ENCODE measurements around the gene C5orf15.
"Not testable (repeated sequence)": the region's sequence is repeated elsewhere in the genome, so short reads cannot be mapped to it uniquely, and the experiment has no call there.

The C5orf15 gene

GRCh38 chr5:133963493-133964128, 4.8 kb downstream of the C5orf15 start:
- DNase-seq (ENCODE audit: low read depth in 3 of 3, low spot score in 1 of 3) = no peak

DNA sequence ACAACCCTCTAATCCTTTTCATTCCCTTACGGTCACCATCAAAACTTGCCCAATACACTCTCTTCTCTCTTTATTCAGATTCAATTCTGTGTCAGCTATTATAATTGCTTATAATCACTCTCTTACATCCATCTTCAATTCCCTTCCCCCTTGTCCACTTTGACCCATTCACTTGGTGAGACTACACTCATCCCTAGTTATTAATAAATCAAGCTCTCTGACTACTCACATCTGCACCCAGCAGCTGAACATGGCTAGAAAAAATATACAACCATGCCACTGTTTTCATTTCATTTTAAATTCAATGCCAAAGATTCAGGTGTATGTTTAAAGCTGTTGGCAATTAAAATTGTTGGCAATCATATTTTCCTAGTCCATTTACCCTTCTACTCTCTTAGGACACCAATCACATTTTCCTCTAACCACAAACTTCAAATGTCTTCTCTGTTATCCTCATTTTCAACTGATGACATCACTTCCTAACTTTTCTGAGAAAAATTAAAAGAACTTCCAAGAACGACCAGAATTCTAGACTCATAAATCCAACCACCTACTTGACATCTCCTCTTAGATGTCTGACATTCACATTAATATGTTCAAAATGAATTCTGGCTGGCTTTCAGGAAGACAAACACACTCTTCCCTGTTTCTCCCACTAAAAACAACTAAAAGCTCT, 5.5 kb downstream of the C5orf15 start:
- no peak for DNase-seq (ENCODE audit: low read depth in 3 of 3, low spot score in 1 of 3)

- no peak for DNase-seq (ENCODE audit: low read depth in 3 of 3, low spot score in 1 of 3)
These were observed 6.3 kb downstream of the C5orf15 start for GRCh38 chr5:133962131-133962530.

DNA sequence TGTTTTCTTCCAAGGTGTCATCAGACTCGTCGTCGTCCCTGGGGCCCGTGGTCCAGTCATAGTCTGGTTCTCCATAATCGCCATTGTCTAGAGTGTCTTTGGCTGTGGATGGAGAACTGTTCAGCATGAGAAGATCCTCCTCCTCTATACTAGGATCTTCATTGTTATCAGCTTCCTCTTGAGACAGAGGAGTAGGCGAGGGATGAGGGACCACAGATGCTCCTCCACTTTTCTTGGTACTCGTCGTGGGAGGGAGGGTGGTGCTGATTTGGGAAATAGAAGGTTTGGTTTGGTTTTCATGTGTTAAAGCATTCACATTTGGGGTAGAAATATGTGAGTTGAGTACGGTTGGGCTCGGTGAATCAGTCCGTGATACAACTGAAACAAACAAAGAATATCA, 8.8 kb downstream of the C5orf15 start:
- DNase-seq (ENCODE audit: low read depth in 3 of 3, low spot score in 1 of 3) = no peak

GRCh38 chr5:133957591-133957990, 10.8 kb downstream of the C5orf15 start:
- no peak for DNase-seq (ENCODE audit: low read depth in 3 of 3, low spot score in 1 of 3)

DNA sequence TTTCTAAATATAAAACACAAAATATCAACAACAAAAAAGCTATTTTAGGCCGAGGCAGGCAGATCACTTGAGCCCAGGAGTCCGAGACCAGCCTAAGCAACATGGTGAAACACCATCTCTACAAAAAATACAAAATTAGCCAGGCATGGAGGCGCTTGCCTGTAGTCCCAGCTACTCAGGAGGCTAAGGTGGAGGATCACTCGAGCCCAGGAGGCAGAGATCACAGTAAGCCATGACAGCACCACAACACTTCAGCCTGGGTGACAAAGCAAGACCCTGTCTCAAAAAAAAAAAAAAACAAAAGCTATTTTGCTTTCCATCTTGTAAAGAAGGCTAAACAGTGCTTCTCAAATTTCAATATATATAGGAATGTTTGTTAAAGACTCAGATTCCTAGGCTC, 11.3 kb downstream of the C5orf15 start:
- no peak for DNase-seq (ENCODE audit: low read depth in 3 of 3, low spot score in 1 of 3)

DNA sequence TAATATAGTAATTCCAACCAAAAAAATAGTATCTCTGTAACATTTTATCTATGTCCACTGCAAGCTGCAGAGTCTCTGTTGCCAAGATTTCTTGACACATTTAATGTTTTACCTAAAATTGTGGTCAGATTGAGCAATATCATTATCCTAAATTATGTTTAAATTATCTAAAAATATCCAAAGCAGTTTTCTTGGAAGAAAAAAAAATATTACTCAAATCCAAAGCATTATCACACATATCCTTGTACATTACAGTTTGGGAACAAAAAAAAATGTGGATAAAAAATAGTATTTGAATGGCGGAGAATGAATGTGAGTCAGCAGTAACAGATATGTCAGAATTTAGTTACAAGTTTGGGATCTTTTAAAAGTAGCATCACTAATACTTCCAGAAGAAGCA, 12.2 kb downstream of the C5orf15 start:
- DNase-seq (ENCODE audit: low read depth in 3 of 3, low spot score in 1 of 3) = not testable (repeated sequence)

DNA sequence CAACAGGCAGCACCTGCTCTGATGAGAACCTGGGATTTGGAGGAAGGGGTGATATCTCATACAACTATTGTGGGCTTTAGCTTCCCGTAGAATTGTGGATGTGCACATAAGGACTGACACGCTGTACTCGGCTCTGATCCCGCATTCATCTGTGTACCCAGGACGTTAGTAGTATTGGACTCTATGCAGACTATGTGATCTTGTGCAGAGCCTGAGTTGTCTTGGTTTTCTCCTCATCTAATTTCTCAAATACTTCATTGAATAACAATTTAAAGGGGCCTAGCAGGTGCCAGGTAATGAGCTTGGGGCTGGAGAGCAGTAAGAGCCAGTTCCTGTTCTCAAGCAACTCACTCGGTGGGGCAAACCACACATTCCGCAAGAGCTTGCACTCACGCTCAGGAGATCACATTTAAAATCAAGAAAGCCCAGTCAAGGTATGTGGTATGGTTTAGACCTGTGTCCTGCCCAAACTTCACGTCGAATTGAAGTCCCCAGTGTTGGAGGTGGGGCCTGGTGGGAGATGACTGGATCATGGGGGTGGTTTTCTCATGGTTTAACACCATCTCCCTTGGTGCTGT, 14.8 kb downstream of the C5orf15 start:
- DNase-seq (ENCODE audit: low read depth in 3 of 3, low spot score in 1 of 3) = no peak

- no peak for DNase-seq (ENCODE audit: low read depth in 3 of 3, low spot score in 1 of 3)
These were observed 15.5 kb downstream of the C5orf15 start for GRCh38 chr5:133952729-133953567.

- DNase-seq (ENCODE audit: low read depth in 3 of 3, low spot score in 1 of 3) = no peak
These were observed 17.4 kb downstream of the C5orf15 start for GRCh38 chr5:133950821-133951612.

- DNase-seq (ENCODE audit: low read depth in 3 of 3, low spot score in 1 of 3) = no peak
These were observed 19.7 kb downstream of the C5orf15 start for GRCh38 chr5:133948721-133949120.

DNA sequence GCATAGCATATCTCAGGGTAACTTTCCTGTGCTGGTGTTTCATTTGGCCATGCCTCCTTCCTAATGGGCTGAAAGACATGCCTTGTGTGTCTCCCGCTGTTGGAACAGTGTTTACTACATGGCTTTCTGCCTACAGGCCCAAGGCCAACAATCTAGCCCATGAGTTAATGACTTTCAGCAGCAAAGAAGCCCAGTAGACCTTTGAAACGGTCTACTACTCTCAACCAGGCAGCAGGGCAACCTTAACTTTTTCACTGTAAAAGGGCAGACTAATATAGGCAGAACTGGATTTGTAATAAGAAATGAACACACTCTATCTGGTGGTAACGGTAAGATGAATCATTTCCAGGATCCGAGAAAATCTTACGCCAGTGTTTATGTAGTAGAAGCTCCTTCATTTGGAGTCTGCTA, 21.0 kb downstream of the C5orf15 start:
- no peak for DNase-seq (ENCODE audit: low read depth in 3 of 3, low spot score in 1 of 3)

DNA sequence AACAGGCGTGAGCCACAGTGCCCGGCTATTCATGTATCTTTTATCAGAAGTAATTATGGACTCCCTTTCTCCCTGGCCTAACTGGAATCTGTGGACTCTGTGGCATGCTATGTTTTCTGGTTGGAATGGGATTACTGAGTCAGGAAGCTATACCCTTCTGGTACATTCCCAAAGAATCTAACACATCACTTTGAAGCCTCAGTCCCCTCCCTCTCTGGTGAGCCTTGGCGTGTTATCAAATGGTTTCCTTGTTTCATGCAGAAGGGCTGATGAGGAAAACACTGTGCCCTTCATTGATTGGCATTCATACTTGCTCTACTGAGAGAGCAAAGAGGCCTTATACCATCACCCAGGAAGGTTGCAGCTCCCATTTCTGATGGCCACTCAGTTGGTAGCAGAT, 22.9 kb downstream of the C5orf15 start:
- no peak for DNase-seq (ENCODE audit: low read depth in 3 of 3, low spot score in 1 of 3)

GRCh38 chr5:133944263-133945185, 23.9 kb downstream of the C5orf15 start:
- no peak for DNase-seq (ENCODE audit: low read depth in 3 of 3, low spot score in 1 of 3)

DNA sequence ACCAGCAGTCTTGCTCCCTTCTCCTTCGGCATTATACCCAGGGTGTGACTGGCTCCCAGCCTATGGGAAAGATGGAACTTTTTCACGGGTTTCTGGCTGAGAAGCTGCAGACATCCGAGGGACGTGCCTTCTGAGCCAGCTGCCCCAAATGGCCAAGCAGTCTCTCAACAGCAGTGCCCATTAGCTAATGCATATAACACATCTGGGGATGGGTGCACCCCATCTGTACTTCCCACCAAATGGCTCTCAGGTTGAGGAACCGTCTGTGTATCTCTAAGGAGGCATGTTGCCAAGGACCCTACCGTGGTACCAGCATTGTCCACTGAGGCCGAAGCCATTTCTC, 25.0 kb downstream of the C5orf15 start:
- no peak for DNase-seq (ENCODE audit: low read depth in 3 of 3, low spot score in 1 of 3)

GRCh38 chr5:133942614-133943474, 25.6 kb downstream of the C5orf15 start:
- DNase-seq (ENCODE audit: low read depth in 3 of 3, low spot score in 1 of 3) = no peak

DNA sequence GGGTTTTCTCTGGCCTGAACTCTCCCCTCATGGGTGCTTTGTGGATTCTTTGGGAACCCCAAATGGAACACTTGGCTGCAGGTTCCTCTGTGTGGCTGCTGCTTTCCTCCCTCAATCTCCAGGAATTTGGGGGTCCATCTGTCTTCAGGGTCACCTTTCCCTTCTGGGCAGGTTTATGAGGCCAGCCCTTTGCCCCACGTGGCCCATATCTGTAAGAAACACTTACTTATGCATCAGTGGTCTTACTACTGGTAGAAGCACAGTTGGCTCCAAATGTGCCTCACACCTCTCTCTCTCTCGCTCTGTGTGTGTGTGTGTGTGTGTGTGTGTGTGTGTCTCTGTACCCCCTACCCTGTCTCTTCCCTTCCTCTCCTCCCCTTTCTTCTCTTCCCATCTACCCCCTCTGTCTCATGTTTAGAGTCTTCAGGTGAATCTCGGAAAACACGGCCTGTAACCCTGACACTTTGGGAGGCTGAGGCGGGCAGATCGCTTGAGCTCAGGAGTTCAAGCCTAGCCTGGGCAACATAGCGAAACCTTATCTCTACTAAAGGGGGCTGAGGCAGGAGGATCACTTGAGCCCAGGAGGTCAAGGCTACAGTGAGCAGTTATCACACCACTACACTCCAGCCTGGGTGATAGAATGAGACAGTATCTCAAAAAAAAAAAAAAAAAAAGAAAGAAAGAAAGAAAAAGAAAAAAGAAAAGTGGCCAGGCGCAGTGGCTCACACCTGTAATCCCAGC, 26.8 kb downstream of the C5orf15 start:
- no peak for DNase-seq (ENCODE audit: low read depth in 3 of 3, low spot score in 1 of 3)

DNA sequence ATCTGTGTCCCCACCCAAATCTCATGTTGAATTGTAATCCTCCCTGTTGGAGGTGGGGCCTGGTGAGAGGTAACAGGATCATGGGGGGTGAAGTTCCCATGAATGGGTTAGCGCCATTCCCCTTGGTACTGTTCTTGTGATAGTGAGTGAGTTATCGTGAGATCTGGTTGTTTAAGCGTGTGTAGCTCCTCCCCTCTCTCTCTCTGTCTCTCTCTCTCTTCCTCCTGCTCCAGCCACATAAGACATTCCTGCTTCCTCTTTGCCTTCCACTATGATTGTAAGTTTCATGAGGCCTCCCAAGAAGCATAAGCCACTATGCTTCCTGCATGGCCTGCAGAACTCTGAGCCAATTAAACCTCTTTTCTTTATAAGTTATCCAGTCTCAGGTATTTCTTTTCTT, 28.8 kb downstream of the C5orf15 start:
- no peak for DNase-seq (ENCODE audit: low read depth in 3 of 3, low spot score in 1 of 3)

All from stimulated activated CD4-positive, alpha-beta T cell treated with anti-CD3 and anti-CD28 coated beads, TNF-alpha, amount 100 ng/mL, for 1 hour (primary cell).